Fibroblast of lung (primary cell): ENCODE results near the gene COL9A1.

ENCODE experiments used
- CTCF ChIP-seq, 2 donors: IDR thresholded peaks in 1 of 2; conservative IDR thresholded peaks in 1 of 2; 1 replicate in 1 of 2; 2 replicates in 1 of 2; pipeline ENCODE4 v1.5.1; 2011 to 2012; ENCODE audit warnings: low read length in 2 of 2, control low read depth in 1 of 2, inconsistent platforms in 1 of 2, low read depth in 1 of 2, mild to moderate bottlenecking in 1 of 2
- EZH2 ChIP-seq: IDR thresholded peaks from 2 replicates; pipeline ENCODE4 v1.5.1; 2012; ENCODE audit warnings: low read length, control low read depth, mild to moderate bottlenecking; ENCODE audit errors: missing control alignments

DNA sequence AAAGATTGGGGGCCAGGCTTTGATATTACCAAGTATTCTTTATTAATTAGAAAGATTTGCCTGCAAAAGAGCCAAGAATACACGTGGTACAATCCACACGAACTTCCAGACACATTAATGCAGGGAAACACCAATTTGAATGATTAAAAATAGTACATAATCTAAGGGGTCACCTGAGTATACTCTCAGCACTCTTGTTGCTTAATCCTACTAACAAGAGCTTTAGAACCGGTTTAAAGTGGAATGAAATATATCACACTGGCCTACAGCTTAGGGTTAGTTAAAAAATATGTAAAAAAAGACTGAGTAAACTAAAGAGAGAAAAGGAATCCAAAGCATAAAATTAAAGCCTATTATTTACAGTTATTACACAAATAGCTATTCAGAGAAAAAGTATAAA, 49.0 kb downstream of the COL9A1 start:
- no peak for TF ChIP-seq CTCF (conservative IDR thresholded peaks at IDR 0.05 in 1 of 2, IDR thresholded peaks at IDR 0.05 in 1 of 2; ENCODE audit: low read depth in 1 of 2, low read length in 2 of 2)
- TF ChIP-seq EZH2: no peak
